ENCODE results near the gene FOXO3.

FOXO3 gene

DNA sequence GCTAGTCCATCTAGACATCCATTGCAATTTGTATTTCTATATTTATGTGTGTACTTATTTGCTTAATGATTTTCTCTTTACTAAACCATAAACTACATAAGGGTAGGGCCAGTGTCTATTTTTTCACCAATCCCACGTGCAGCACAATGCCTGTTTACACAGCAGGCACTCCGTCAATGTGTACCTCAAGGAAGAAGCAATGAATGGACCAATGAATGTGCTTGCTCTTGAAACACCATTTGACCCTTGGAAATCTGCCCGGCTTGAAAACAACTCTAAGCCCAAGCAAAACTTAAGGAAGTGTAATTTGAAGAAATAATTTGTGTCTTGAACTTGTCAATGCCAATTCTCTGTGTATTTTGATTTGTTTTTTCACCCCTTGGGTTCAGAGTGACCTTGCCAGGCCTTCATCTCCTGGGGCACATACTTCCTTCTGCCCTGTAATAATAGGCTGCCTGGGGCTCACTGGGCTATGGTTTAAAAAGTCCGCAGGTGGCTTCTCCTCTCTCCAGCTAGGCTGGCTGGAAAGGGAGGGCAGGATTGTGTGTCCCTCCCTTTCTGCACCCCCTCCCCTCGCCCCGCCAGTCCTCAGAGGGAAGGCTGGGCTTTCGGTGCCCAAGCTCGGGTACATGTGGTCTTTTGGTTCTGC lies 146.7 kb downstream of the FOXO3 start:
- TF ChIP-seq, protein P1, sequence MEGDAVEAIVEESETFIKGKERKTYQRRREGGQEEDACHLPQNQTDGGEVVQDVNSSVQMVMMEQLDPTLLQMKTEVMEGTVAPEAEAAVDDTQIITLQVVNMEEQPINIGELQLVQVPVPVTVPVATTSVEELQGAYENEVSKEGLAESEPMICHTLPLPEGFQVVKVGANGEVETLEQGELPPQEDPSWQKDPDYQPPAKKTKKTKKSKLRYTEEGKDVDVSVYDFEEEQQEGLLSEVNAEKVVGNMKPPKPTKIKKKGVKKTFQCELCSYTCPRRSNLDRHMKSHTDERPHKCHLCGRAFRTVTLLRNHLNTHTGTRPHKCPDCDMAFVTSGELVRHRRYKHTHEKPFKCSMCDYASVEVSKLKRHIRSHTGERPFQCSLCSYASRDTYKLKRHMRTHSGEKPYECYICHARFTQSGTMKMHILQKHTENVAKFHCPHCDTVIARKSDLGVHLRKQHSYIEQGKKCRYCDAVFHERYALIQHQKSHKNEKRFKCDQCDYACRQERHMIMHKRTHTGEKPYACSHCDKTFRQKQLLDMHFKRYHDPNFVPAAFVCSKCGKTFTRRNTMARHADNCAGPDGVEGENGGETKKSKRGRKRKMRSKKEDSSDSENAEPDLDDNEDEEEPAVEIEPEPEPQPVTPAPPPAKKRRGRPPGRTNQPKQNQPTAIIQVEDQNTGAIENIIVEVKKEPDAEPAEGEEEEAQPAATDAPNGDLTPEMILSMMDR (conservative IDR thresholded peaks at IDR 0.05; ENCODE audit: low read depth, low read length) = no peak
- no peak for DNase-seq (ENCODE audit: low read depth)

DNA sequence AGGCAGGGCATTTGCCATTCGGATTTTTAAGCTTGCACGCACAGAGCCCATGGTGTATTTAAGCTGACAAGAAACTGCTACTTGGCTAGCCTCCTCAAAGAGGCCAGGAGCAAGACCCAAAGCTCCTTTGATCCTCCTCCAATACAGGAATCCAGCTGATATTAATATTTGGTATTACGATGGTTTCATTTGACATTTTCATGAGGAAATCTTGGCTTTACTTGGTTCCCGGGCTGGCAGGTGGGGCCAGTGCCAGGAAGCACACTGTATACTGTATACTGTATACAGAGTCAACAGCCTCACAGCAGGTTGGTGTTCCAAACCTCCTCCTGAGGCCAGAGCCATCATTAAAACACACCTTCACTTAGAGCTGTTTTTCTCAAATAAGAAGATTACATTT lies 149.3 kb downstream of the FOXO3 start:
- TF ChIP-seq, protein P1 (conservative IDR thresholded peaks at IDR 0.05; ENCODE audit: low read depth, low read length) = no peak
- no peak for DNase-seq (ENCODE audit: low read depth)
- H3K4me3 ChIP-seq (ENCODE audit: low read length) = no peak overlapping the region

More for the DNA sequence above, 146.7 kb downstream of the FOXO3 start:
- H3K4me3 ChIP-seq (ENCODE audit: low read length) = no peak overlapping the region

DNA sequence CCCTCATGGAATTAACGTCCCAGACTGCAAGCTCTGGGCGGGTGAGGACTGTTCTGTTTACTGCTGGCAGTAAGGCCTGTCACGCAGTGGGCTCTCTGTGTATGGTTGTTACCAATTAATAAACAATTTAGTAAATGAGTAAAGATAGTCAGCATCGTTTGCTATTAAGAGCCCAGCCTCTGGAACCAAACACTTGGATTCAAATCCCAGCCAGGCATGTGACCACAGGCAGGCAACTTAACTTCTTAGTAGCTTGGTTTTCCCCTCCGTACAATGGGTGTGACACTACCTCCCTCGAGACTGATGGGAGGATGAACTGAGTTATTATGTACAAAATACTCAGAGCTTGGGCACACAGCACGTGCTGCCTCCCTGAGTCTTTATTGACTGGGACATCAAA lies 149.8 kb downstream of the FOXO3 start:
- no peak overlapping the region for H3K4me3 ChIP-seq (ENCODE audit: low read length)
- DNase-seq (ENCODE audit: low read depth) = no peak
- TF ChIP-seq, protein P1 (conservative IDR thresholded peaks at IDR 0.05; ENCODE audit: low read depth, low read length) = no peak

DNA sequence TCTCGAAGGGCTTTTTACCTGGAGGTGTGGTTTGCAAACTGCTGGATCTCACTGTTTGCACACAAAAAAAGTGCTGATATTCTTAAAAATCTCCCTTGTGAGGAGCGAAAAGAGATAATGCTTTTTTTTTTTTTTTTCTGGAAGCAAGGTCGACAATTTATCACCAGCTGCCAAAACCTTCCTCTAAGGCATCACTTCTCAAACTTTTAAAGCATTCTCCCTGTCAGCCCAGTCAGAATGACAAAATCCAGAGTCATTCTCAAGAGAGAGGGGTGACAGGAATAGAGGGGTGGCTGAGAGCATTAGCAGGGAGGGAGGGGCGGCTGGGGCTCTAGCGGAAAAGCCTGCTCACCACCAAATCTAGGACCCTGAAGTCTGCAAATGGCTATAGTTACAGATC lies 150.4 kb downstream of the FOXO3 start:
- DNase-seq (ENCODE audit: low read depth) = no peak
- TF ChIP-seq, protein P1 (conservative IDR thresholded peaks at IDR 0.05; ENCODE audit: low read depth, low read length) = no peak
- H3K4me3 ChIP-seq (ENCODE audit: low read length) = no peak overlapping the region

DNA sequence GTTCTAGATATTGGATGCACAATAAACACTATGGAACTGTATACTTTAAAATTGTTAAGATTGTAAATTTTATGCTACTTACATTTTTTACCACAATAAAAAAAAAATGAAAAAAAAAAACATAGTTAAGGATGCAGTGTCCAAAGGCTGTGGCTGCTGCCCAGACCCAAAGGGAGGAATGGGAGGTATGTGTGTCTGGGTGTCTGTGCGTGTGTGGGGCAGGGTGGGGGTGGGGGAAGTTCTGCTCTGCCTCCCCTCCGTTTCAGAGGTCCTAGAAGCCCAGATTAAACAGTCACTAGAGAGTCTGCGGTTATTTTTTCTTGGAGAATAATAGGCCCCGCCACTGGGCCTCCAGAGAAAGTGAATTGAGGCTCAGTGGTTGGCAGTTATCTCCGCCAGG lies 151.1 kb downstream of the FOXO3 start:
- TF ChIP-seq, protein P1 (conservative IDR thresholded peaks at IDR 0.05; ENCODE audit: low read depth, low read length) = no peak
- no peak overlapping the region for H3K4me3 ChIP-seq (ENCODE audit: low read length)
- no peak for DNase-seq (ENCODE audit: low read depth)

DNA sequence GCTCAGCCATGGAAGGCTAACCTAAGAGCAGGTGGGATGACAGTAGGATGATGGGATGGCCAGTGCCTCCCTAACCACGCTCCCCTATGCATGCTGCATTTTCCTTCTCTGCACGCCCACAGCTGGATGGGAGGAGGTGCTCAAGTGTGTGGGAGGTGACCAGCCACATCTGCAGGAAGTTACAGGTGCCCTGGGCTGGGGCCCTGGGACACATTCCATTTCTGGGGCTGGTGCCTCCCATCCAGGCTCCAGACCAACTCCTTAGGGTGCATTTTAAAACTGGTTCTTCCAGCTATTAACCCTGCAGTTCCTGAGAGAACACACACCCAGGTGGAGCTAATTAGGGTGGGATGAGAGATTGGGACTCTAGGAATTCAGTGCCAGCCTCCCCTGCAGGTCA lies 152.2 kb downstream of the FOXO3 start:
- H3K4me3 ChIP-seq (ENCODE audit: low read length) = no peak overlapping the region
- TF ChIP-seq, protein P1 (conservative IDR thresholded peaks at IDR 0.05; ENCODE audit: low read depth, low read length) = no peak
- no peak for DNase-seq (ENCODE audit: low read depth)

DNA sequence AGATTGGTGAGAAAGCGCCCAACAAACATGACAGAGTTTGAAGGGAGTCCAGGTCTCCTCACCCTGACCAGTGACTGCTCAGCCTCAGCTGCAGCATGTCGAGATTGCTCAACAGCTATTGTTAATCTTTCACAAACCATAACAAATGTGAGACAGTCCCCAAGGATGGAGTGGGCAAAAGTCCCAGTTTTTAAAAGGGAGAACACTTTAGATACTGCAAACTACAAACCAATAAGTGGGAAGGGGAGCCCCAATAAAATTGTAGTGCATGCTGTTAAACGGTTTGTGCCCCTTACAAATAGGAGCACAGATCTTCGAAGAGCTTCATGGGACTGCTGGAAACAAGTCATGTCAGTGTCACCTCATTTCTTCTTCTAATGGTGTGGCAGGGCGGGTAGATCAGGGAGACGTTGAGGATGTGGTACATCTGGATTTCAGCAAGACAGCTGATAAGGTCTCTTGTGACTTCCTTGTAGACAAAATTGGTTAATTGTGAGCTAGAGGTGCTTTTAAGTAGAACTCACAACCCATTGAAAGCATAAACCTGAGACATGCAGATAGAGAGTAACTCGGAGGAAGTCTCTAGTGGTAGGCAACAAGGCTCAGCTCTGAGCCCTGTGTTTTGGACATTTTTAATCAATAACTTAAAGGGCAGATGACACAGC lies 153.5 kb downstream of the FOXO3 start:
- TF ChIP-seq, protein P1 (conservative IDR thresholded peaks at IDR 0.05; ENCODE audit: low read depth, low read length) = no peak
- no peak for DNase-seq (ENCODE audit: low read depth)

More for the DNA sequence above, 153.5 kb downstream of the FOXO3 start:
- H3K4me3 ChIP-seq (ENCODE audit: low read length) = no peak overlapping the region

All from retinal pigment epithelial cell (primary cell).